Measurements from ENCODE around the gene NKPD1.

Gene NKPD1

GRCh38 chr19:45160870-45161737 is at the start of gene NKPD1:
Gene NKPD1, minus strand, starts transcription at chr19:45160982. Its CDS starts 832 bp downstream, at chr19:45160150.
- no peak for DNase-seq

- no peak for DNase-seq
Measured at GRCh38 chr19:45206328-45206727, 45.5 kb upstream of the NKPD1 start.

DNA sequence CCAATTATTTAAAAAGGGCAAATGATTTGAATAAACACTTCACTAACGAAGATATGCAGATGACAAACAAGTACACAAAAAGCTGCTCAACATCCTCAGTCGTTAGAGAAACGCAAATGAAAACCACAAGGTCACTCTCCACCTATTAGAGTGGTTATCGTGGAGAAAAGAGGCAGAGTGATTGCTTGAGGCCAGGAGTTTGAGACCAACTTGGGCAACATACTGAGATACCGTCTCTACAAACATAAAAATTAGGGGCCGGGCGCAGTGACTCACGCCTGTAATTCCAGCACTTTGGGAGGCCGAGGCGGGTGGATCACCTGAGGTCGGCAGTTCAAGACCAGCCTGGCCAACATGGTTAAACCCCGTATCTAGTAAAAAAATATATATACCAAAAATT is 45.0 kb upstream of the NKPD1 start:
- DNase-seq, result no peak

- no peak for DNase-seq
Measured at GRCh38 chr19:45202637-45203036, 41.9 kb upstream of the NKPD1 start.

- peak; percentile 40 for DNase-seq
Measured at GRCh38 chr19:45200568-45200967, 39.8 kb upstream of the NKPD1 start.

DNA sequence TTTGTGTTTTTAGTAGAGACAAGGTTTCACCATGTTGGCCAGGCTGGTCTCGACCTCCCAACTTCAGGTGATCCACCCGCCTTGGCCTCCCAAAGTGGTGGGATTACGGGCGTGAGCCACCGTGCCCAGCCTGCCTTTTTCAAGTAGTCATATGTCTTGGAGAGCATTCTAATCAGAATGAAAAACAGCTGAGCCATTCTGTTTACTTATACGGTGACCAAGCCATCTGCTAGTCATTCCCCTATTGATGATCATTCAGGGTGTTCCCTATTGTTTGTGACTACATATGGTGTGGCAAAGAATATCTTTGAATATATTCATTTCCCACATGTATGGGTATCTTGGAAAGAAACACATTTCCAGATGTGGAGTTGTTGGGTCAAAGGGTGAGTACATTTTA is 35.0 kb upstream of the NKPD1 start:
- DNase-seq, result no peak

- DNase-seq, result no peak
Measured at GRCh38 chr19:45191375-45191774, 30.6 kb upstream of the NKPD1 start.

DNA sequence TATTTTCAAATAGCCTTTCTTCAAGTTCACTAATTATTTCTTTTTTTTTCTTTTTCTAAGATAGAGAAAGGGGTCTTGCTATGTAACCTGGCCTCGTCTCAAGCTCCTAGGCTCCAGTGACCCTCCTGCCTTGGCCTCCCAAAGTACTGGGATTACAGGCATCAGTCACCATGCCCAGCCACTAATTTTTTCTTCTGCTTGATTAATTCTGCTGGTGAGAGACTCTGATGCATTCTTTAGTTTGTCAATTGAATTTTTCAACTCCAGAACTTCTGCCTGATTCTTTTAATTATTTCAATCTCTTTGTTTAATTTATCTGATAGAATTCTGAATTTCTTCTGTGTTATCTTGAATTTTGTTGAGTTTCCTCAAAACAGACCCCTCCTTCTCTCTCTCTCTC is 29.2 kb upstream of the NKPD1 start:
- DNase-seq, result no peak

DNA sequence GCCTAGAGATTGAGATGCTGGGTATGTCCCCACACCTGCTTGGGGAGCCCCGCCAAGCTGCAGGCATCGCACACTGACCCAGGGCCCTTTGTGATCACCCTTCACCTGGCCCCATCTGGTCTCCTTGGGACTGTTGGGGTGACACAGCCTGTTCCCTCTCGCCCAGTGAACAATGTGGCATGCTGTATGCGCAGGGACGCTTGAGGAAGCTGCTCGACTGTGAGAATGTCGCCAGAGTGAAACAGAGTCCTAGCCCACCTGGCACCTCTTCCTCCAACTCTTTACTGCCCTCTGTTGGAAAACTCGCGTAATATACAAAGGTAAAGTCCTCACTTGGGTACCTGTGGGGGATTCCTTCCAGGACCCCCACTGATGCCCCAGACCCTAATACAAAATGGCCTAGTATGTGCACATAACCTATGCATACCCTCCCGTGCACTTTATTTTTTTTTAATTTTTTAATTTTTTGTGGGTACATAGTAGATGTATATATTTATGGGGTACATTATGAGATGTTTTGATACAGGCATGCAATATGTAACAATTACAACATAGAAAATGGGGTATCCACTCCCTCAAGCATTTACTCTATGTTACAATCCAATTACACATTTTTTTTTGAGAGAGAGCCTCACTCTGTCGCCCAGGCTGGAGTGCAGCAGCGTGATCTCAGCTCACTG is 26.8 kb upstream of the NKPD1 start:
- DNase-seq, result peak; percentile 78

DNA sequence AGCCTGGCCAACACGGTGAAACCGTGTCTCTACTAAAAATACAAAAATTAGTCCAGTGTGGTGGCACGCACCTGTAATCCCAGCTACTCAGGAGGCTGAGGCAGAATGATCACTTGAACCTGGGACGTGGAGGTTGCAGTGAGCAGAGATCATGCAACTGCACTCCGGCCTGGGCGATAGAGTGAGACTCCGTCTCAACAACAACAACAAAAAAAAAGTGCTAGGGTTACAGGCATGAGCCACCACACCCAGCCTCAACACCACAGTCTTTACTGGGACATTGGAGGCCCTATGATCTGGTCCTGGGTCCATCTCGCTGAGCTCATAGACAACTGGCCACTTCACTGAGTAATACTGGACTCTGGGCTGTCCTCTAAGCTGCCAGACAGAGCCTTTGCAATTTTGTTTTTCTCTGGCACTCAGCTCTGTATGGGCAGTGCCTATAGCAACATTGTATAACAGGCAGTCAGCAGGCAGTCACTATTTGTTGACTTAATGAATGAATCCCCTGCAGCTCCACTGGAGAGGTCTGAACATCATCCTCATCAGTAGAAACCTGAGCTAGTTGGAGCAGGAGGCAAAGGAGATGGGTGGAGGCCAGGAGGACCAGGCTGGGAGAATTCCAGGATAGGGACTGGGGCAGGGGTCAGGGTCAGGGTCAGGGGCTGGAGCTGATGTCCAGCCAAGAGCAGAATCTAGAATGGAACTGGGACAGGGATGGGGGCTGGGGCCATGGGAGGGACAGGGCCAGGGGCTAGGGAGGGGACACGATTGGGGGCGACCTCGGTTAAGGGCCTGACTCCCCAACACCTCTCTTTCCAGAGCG is 25.9 kb upstream of the NKPD1 start:
- no peak for DNase-seq

GRCh38 chr19:45184115-45184514 is 23.3 kb upstream of the NKPD1 start:
- DNase-seq, result no peak

GRCh38 chr19:45182758-45183157 is 22.0 kb upstream of the NKPD1 start:
- no peak for DNase-seq

GRCh38 chr19:45180936-45181335 is 20.2 kb upstream of the NKPD1 start:
- DNase-seq, result no peak

DNA sequence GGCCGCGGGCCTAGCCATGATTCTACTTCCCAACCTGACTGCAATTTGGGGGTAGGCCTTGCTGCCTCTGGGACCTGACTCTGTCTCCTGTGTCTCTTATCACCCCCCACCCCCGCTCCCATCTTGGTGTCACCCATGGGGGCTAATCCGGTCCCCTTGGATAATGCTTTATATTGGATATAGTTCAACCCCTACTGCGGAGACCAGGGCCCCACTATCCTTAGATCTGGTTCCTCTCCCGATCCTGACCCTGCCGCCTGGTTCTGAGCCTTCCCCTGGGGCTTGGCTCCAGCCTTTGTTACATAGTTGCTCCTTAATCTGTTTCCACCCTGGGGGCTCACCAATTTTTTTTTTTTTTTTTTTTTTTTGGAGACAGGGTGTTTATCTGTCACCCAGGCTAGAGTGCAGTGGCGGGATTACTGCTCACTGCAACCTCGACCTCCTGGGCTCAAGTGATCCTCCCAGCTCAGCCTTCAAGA is 19.1 kb upstream of the NKPD1 start:
- no peak for DNase-seq

- peak; percentile 46 for DNase-seq
Measured at GRCh38 chr19:45179072-45179891, 18.5 kb upstream of the NKPD1 start.

DNA sequence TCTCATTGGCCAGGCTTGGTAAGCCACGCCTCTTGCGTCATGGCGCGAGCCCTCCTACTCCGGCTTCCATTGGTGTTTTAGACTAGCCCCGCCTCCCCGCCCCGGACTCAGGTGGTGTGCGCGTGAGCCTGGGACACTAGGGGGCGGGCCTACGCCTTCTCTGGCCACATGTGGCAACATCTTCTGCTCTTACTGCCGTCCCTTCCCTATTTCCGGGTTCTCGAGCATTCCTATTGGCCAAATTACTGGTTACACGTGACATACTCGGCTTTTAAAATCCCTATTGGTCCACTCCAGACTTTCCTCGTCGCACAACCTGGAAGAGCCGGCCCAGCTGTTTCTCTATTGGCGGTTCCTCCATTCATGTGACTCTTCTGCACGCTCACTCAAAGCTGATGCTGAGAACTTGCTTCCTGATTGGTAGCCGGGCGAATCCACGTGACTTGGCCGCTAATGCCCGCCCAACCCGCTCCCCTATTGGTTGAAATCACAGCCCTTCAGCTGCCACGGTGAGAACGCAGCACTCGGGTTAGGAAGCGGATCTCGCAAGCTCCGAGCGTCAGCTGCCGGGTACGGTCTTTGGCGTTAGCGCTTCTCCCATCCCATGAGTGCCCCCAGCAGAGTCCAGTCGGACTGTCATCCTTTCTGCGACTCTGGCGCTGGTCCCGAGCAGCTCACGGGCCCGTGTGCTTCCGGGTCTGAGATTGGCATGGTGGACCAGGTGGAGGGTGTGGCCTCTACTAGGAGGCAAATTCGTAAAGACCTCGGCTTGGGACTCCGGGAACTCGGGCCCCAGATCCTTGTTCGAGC is 17.7 kb upstream of the NKPD1 start, which contains the start of gene BLOC1S3:
TSS of gene BLOC1S3 (plus strand) at position 523 of the 810 bp plus-strand sequence. CDS start 513 bp downstream, outside the sequence.
- DNase-seq, result peak; percentile 100

DNA sequence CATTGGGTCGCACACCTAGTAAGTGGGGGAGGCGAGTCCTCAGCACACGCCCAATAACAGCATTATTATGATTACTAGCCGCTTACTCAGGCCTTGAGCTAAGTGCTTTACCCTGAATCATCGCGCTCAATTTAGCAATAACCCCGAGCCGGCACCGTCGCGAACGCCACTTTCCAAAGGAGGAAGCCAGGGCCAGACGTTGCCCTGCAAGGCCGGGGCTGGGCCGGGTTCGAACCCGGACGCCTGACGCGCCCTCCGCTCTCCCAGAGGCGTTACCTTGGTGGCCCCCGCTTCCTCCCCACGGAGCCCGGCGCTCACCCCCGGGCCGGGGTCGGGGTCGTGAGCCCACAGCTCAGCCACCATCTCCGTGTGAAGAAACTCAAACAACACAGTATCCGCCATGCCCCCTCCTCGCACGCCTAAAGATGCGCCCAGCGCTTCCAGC is 17.1 kb upstream of the NKPD1 start, which contains the start of gene TRAPPC6A:
TSS of gene TRAPPC6A (minus strand) at position 421 of the 445 bp plus-strand sequence. CDS start at position 402, 19 bp downstream.
- DNase-seq, result peak; percentile 62

DNA sequence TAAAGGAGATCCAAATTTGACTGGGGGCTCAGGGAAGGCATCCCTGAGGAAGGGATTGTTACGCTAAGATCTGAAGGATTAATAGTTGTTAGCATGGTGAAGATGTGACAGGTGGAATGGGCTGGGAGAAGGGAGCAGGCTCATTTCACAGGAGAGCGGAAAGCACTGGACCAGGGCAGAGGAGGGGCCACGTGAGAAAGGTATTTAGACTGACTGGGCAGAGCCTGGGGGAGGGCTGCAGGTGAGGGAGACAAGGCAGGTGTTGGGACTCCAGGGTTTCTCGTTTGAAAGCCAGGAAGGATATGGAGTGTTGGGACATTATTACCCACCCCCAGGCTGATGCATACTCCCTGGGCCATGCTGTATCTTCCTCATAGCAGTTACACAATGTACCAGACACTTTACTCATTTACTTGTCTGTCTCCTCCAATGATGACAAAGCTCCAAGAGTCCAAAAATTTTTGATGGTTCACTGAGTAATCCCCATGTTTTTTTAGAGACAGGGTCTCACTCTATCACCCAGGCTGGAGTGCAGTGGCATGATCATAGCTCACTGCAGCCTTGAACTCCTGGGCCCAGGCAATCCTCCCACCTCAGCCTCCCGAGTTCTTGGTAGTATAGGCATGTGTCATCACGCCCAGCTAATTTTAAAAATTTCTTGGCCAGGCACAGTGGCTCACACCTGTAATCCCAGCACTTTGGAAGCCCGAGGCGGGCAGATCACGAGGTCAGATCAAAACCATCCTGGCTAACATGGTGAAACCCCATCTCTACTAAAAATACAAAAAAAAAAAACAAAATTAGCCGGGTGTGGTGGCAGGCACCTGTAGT is 14.9 kb upstream of the NKPD1 start:
- DNase-seq, result no peak

DNA sequence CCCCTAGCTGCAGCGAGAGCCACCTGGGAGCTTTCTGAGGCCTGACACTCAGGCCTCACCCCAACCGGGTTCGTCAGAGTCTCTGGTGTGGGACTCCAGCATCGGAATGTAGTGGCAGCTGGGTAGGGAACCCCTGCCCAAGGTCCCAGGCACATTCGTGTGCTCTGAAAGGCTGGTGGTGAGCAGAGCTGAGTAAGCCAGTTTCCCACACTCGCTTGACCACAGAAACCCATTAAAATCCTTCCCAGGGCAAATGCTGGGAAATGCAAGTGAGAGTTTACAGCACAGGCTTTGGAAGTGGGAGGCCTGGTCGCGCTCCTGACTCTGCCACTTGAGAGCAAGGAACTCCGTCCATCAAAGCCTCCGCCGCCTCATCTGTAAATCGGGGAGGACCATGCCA is 13.0 kb upstream of the NKPD1 start:
- DNase-seq, result no peak

GRCh38 chr19:45172611-45173208 is 11.9 kb upstream of the NKPD1 start:
- DNase-seq, result peak; percentile 58
